A549 (cell line): Measurements from ENCODE around the gene NMRK1.

Experiments used
- CTCF ChIP-seq: fragments of >200 bp; sonication (Bioruptor Twin); formaldehyde crosslinking; IDR thresholded peaks from 3 replicates; pipeline ENCODE4 v1.5.1; 2016
- EP300 ChIP-seq, 2 experiments: fragments of >200 bp; sonication (Bioruptor Twin); formaldehyde crosslinking; IDR thresholded peaks; 2 replicates in 1 of 2; 3 replicates in 1 of 2; pipeline ENCODE4 v1.6.1; 2016 to 2017
- NR3C1 ChIP-seq: fragments of >200 bp; sonication (Bioruptor Twin); formaldehyde crosslinking; IDR thresholded peaks from 3 replicates; pipeline ENCODE4 v1.6.1; 2017
- RAD21 ChIP-seq, 2 experiments: fragments of >200 bp in 1 of 2; sonication (Bioruptor Twin) in 1 of 2; formaldehyde crosslinking in 1 of 2; IDR thresholded peaks in 1 of 2; conservative IDR thresholded peaks in 1 of 2; 2 replicates in 1 of 2; 3 replicates in 1 of 2; pipeline ENCODE4 v1.6.1; 2012 to 2018; ENCODE audit warnings: inconsistent platforms in 1 of 2
- ZC3H11A ChIP-seq: fragments of 450-650 bp; IDR thresholded peaks from 2 replicates; pipeline ENCODE4 v1.6.1; 2014; ENCODE audit warnings: antibody characterized with exemption, mild to moderate bottlenecking
- TF ChIP-seq, protein P1 (sequence below): fragments of 200-600 bp; sonication (generic); IDR thresholded peaks from 2 replicates; pipeline ENCODE4 v1.6.1; 2016; ENCODE audit warnings: antibody characterized with exemption, mild to moderate bottlenecking, moderate library complexity

DNA sequence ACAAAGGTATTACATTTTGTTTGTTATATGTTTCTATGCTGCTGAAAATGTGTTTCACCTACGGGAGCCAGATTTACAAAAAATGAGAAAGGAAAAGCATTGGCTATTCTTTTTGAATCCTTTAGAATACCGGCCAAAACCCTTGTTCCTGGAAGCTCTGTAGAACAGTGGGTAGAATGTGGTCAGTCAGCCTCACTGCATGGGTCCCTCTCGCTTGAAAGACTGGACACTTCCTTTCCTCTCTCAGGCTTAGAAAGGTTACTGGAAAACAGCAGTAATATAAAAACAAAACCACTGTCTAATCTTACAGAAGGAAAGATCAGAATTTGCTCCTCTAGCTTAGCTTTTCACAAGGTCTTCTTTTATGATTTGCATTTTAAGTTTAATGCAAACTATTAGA lies 45.4 kb upstream of the NMRK1 start:
- TF ChIP-seq EP300 (IDR thresholded peaks at IDR 0.05) (no peak), NR3C1 (no peak), ZC3H11A (no peak), CTCF (no peak), RAD21 (conservative IDR thresholded peaks at IDR 0.05 in 1 of 2, IDR thresholded peaks at IDR 0.05 in 1 of 2) (no peak)
- TF ChIP-seq, protein P1, sequence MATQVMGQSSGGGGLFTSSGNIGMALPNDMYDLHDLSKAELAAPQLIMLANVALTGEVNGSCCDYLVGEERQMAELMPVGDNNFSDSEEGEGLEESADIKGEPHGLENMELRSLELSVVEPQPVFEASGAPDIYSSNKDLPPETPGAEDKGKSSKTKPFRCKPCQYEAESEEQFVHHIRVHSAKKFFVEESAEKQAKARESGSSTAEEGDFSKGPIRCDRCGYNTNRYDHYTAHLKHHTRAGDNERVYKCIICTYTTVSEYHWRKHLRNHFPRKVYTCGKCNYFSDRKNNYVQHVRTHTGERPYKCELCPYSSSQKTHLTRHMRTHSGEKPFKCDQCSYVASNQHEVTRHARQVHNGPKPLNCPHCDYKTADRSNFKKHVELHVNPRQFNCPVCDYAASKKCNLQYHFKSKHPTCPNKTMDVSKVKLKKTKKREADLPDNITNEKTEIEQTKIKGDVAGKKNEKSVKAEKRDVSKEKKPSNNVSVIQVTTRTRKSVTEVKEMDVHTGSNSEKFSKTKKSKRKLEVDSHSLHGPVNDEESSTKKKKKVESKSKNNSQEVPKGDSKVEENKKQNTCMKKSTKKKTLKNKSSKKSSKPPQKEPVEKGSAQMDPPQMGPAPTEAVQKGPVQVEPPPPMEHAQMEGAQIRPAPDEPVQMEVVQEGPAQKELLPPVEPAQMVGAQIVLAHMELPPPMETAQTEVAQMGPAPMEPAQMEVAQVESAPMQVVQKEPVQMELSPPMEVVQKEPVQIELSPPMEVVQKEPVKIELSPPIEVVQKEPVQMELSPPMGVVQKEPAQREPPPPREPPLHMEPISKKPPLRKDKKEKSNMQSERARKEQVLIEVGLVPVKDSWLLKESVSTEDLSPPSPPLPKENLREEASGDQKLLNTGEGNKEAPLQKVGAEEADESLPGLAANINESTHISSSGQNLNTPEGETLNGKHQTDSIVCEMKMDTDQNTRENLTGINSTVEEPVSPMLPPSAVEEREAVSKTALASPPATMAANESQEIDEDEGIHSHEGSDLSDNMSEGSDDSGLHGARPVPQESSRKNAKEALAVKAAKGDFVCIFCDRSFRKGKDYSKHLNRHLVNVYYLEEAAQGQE: no peak
